HL-60 (cell line): ENCODE measurements around the gene WDFY4.

Experiments used
- DNase-seq, 2 experiments: peaks; one replicate each; pipeline ENCODE4 v3.0.0-alpha.2; 2010 to 2020; ENCODE audit warnings: low read depth in 1 of 2, low spot score in 1 of 2
- H3K27ac ChIP-seq: fragments of 250-450 bp; sonication (Bioruptor Pico); replicated peaks from 2 replicates; pipeline ENCODE4 v1.5.1; 2020; ENCODE audit warnings: mild to moderate bottlenecking, moderate library complexity
- H3K27me3 ChIP-seq: fragments of 250-450 bp; sonication (Bioruptor Pico); 2 replicates; pipeline ENCODE4 v1.5.1; 2021; ENCODE audit warnings: mild to moderate bottlenecking, moderate library complexity; ENCODE audit not compliant: insufficient read depth, poor library complexity, severe bottlenecking
- H3K4me3 ChIP-seq: replicated peaks from 2 replicates; pipeline ENCODE4 v1.5.1; 2011; ENCODE audit warnings: mild to moderate bottlenecking, control low read depth, low read length; ENCODE audit not compliant: insufficient read depth
- CTCF ChIP-seq: IDR thresholded peaks from one replicate; pipeline ENCODE4 v1.5.1; 2011; ENCODE audit warnings: low read length, control low read depth, inconsistent platforms; ENCODE audit not compliant: insufficient read depth
- GABPA ChIP-seq: IDR thresholded peaks from 2 replicates; pipeline ENCODE4 v1.6.1; 2012; ENCODE audit warnings: low read depth
- POLR2AphosphoS5 ChIP-seq: IDR thresholded peaks from 2 replicates; pipeline ENCODE4 v1.6.1; 2012; ENCODE audit warnings: low read depth
- SPI1 ChIP-seq: IDR thresholded peaks from 2 replicates; pipeline ENCODE4 v1.6.1; 2012; ENCODE audit warnings: low read depth, mild to moderate bottlenecking, borderline replicate concordance
- TF ChIP-seq, protein P1 (sequence below): IDR thresholded peaks from 2 replicates; pipeline ENCODE4 v1.6.1; 2012; ENCODE audit warnings: low read depth; ENCODE audit not compliant: insufficient replicate concordance

Gene WDFY4

DNA sequence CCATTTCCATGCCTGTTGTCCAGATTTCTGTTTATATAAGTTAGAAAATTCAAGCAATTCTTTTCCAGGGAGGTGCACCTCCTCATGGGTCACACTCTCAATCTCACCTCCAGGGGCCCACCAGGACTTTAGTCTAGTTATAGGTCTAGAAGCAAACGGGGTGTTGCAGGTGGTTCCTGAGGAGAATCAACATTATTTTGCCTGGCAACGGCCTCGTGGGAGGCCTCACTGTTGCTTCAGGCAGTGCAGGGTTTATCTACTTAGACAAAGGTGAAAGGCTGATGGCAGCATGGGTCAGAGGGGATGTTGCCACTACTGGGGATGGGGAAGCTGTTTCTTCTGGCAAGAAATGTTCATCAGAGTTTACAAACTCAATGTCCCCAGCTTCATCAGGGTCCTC is 311.7 kb downstream of the WDFY4 start:
- Histone ChIP-seq H3K27ac (no peak overlapping the region), H3K4me3 (no peak overlapping the region), H3K27me3 (no peaks in the 10 kb centered on the region)
- TF ChIP-seq POLR2AphosphoS5 (no peak), GABPA (no peak), CTCF (no peak), SPI1 (no peak)
- TF ChIP-seq, protein P1, sequence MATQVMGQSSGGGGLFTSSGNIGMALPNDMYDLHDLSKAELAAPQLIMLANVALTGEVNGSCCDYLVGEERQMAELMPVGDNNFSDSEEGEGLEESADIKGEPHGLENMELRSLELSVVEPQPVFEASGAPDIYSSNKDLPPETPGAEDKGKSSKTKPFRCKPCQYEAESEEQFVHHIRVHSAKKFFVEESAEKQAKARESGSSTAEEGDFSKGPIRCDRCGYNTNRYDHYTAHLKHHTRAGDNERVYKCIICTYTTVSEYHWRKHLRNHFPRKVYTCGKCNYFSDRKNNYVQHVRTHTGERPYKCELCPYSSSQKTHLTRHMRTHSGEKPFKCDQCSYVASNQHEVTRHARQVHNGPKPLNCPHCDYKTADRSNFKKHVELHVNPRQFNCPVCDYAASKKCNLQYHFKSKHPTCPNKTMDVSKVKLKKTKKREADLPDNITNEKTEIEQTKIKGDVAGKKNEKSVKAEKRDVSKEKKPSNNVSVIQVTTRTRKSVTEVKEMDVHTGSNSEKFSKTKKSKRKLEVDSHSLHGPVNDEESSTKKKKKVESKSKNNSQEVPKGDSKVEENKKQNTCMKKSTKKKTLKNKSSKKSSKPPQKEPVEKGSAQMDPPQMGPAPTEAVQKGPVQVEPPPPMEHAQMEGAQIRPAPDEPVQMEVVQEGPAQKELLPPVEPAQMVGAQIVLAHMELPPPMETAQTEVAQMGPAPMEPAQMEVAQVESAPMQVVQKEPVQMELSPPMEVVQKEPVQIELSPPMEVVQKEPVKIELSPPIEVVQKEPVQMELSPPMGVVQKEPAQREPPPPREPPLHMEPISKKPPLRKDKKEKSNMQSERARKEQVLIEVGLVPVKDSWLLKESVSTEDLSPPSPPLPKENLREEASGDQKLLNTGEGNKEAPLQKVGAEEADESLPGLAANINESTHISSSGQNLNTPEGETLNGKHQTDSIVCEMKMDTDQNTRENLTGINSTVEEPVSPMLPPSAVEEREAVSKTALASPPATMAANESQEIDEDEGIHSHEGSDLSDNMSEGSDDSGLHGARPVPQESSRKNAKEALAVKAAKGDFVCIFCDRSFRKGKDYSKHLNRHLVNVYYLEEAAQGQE = no peak
- no peak for DNase-seq

- Histone ChIP-seq H3K4me3 (no peak overlapping the region), H3K27me3 (no peaks in the 10 kb centered on the region), H3K27ac (no peak overlapping the region)
- TF ChIP-seq GABPA = no peak
- TF ChIP-seq CTCF = no peak
- TF ChIP-seq SPI1 = no peak
- TF ChIP-seq POLR2AphosphoS5 = no peak
- DNase-seq = no peak
Observed at GRCh38 chr10:48999346-48999745, 314.7 kb downstream of the WDFY4 start.

DNA sequence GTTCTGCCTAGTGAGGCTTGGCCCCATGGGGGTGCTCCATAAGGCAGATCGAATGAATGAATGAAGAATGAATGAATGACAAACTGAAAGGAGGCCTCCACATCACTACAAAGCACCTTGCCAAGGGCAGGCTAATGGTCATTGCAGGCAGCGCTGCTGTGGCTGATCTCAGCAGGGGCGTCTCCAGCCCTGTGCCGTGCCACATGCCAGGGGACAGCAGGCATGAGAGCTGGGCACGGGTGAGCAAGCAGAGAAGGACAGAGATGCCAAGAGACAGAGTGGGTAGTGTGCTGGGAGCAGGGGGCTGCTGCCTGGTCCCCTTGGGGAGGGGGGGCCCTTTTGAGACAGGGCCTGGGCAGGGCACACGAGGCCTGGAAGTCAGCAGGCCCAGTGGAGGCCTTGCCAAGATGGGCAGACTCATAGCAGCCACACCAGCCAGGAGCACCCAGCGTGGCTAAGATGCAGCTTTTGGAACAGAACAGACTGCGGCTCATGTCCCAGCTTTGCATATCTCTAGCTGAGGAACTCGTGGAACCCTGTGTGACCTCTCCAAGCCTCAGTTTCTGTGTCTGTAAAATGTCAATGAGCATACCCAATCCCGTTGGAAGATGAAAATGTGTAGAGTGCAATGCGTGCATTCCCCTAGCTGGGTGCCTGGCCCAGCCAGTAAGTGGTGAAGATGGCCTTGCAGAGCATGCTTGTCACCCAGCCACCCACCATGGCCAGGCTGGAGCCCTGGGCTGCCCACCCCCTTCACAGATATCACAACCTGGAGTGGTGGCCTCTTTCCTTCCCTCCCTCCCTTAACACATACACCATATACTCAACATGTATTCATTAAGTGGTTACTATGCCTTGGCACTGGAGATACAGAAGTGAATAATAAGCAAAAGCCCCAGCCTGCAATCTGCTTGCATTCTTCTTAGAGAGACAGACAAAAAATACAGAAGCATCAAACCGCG is 316.0 kb downstream of the WDFY4 start:
- H3K27me3 ChIP-seq = no peaks in the 10 kb centered on the region
- H3K4me3 ChIP-seq = no peak overlapping the region
- TF ChIP-seq GABPA = no peak
- no peak for TF ChIP-seq POLR2AphosphoS5
- TF ChIP-seq, protein P1 = no peak
- no peak for TF ChIP-seq SPI1
- TF ChIP-seq CTCF = no peak

More for the DNA sequence above, 316.0 kb downstream of the WDFY4 start:
- H3K27ac ChIP-seq = no peak overlapping the region
- no peak for DNase-seq
